ENCODE data around the gene SNX3. TPM values are rescaled to one million over a fixed set of nuclear protein-coding genes. Genes with fewer than 3 reads are reported as not detected.
A peak's percentile ranks its signal among the peaks of the same experiment; 100 is the strongest.

The SNX3 gene
- total RNA-seq, 1 donor from 2014 or later, result 179 TPM

- DNase-seq (no peak), ATAC-seq (peak; percentile 13)
These were observed 61.9 kb downstream of the SNX3 start for GRCh38 chr6:108198761-108199498.

DNA sequence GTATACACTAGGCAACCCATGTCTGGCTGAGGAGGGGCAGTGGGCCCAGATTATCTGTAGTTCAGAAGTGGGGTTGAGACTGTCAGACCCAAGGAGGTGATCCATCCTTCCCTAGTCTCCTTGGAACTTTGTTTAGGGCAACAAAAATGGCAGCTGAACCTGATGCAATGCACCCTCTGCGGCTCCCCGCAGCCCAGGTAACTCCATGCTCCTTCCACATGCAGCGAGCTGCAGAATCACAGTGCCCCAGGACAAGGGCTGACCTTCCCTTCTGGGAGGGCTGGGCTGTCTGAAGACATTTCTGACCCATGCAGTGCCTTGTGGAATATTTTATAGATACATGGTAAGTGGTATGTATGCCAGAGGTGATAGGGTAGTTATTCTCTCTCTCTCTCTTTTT, 65.6 kb downstream of the SNX3 start:
- Histone ChIP-seq H3K4me1 (no peaks in the 10 kb centered on the region), H3K27me3 (no peaks in the 10 kb centered on the region), H3K4me3 (no peak overlapping the region), H3K27ac (no peak overlapping the region), H3K9me3 (no peaks in the 10 kb centered on the region), H3K36me3 (no peaks in the 10 kb centered on the region)
- TF ChIP-seq, protein P1, sequence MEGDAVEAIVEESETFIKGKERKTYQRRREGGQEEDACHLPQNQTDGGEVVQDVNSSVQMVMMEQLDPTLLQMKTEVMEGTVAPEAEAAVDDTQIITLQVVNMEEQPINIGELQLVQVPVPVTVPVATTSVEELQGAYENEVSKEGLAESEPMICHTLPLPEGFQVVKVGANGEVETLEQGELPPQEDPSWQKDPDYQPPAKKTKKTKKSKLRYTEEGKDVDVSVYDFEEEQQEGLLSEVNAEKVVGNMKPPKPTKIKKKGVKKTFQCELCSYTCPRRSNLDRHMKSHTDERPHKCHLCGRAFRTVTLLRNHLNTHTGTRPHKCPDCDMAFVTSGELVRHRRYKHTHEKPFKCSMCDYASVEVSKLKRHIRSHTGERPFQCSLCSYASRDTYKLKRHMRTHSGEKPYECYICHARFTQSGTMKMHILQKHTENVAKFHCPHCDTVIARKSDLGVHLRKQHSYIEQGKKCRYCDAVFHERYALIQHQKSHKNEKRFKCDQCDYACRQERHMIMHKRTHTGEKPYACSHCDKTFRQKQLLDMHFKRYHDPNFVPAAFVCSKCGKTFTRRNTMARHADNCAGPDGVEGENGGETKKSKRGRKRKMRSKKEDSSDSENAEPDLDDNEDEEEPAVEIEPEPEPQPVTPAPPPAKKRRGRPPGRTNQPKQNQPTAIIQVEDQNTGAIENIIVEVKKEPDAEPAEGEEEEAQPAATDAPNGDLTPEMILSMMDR (IDR thresholded peaks at IDR 0.05), result no peak
- no peak for ATAC-seq
- no peak for DNase-seq
- intact Hi-C loops (cut with DNase I), result no loop called here

More at GRCh38 chr6:108198761-108199498, 61.9 kb downstream of the SNX3 start:
- Histone ChIP-seq H3K27me3 (no peaks in the 10 kb centered on the region), H3K36me3 (no peaks in the 10 kb centered on the region), H3K4me3 (no peak overlapping the region), H3K4me1 (no peaks in the 10 kb centered on the region), H3K9me3 (no peaks in the 10 kb centered on the region), H3K27ac (no peak overlapping the region)
- intact Hi-C loops (cut with DNase I), result no loop called here
- TF ChIP-seq, protein P1 (IDR thresholded peaks at IDR 0.05), result no peak

DNA sequence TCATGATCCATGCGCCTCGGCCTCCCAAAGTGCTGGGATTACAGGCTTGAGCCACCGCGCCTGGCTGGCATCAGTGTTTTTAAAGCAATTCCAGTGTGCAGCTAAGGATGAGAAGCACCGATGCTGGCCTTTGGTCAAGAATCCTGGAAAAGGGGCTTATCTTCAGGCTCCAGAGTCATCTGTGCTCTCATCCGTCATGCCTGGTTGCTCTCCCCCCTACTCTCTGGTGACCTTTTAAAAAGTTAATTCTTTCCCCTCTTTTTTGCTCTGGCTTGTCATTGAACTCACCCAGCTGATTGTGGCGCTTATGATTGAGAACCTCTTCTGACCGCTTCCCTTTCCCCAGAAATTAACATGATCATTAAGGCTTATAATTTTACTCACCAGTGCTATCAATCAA, 66.3 kb downstream of the SNX3 start:
- Histone ChIP-seq H3K4me1 (no peaks in the 10 kb centered on the region), H3K27me3 (no peaks in the 10 kb centered on the region), H3K9me3 (no peaks in the 10 kb centered on the region), H3K4me3 (no peak overlapping the region), H3K27ac (no peak overlapping the region), H3K36me3 (no peaks in the 10 kb centered on the region)
- TF ChIP-seq, protein P1 (IDR thresholded peaks at IDR 0.05), result no peak
- no peak for ATAC-seq
- DNase-seq, result no peak
- intact Hi-C loops (cut with DNase I), result no loop called here

DNA sequence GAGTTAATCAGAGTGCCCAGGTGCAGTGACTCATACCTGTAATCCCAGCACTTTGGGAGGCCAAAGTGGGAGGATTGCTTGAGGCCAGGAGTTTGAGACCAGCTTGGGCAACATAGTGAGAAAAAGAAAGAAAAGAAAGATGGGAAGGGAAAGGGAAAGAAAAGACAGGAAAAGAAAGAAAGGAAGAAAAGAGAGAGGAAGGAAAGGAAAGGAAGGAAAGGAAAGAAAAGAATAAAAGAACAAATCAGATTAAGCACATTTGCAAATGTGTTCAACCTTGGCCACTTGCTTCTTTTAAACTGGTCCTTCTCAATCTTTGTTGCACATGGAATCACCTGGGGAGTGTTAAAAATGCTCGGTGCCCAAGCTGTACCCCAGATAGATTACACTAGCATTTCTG, 67.0 kb downstream of the SNX3 start:
- intact Hi-C loops (cut with DNase I), result no loop called here
- Histone ChIP-seq H3K27me3 (no peaks in the 10 kb centered on the region), H3K4me1 (no peaks in the 10 kb centered on the region), H3K4me3 (no peak overlapping the region), H3K27ac (no peak overlapping the region), H3K9me3 (no peaks in the 10 kb centered on the region), H3K36me3 (no peaks in the 10 kb centered on the region)
- DNase-seq (no peak), ATAC-seq (no peak)
- TF ChIP-seq, protein P1 (IDR thresholded peaks at IDR 0.05), result no peak

GRCh38 chr6:108193131-108193530, 67.7 kb downstream of the SNX3 start:
- DNase-seq, result no peak
- Histone ChIP-seq H3K4me1 (no peaks in the 10 kb centered on the region), H3K9me3 (no peaks in the 10 kb centered on the region), H3K4me3 (no peak overlapping the region), H3K36me3 (no peaks in the 10 kb centered on the region), H3K27me3 (no peaks in the 10 kb centered on the region), H3K27ac (no peak overlapping the region)
- intact Hi-C loops (cut with DNase I), result no loop called here
- TF ChIP-seq, protein P1 (IDR thresholded peaks at IDR 0.05), result no peak
- ATAC-seq, result no peak

All from upper lobe of right lung (tissue), 1 donor.